Naive B cell (primary cell): Measurements from ENCODE around the gene HOXB2. TPM values are rescaled to one million over a fixed set of nuclear protein-coding genes. Genes with fewer than 3 reads are reported as not detected.

Experiments
- ATAC-seq, 2 donors: fragments of 150-1000 bp; cut with Tn5 transposase; 2 replicates each; pipeline ENCODE4 v1.10.0; 2021; ENCODE audit warnings: low read depth in 2 of 2, mild to moderate bottlenecking in 2 of 2, moderate library complexity in 2 of 2
- DNase-seq: peaks from one replicate; pipeline ENCODE4 v3.0.0; 2022
- H3K27ac Mint-ChIP-seq, 6 donors: one replicate each; pipeline ENCODE4 v1.8.0; 2020 to 2022; ENCODE audit warnings: mild to moderate bottlenecking in 6 of 6, mixed read lengths in 6 of 6, moderate library complexity in 5 of 6, inconsistent platforms in 2 of 6
- H3K27me3 Mint-ChIP-seq, 3 donors: one replicate each; pipeline ENCODE4 v1.8.0; 2021 to 2022; ENCODE audit warnings: mixed read lengths in 3 of 3, mild to moderate bottlenecking in 1 of 3
- H3K36me3 Mint-ChIP-seq, 2 donors: one replicate each; pipeline ENCODE4 v1.8.0; 2020 to 2022; ENCODE audit warnings: mixed read lengths in 2 of 2, inconsistent platforms in 1 of 2, mild to moderate bottlenecking in 1 of 2
- H3K4me1 Mint-ChIP-seq, 3 donors: one replicate each; pipeline ENCODE4 v1.8.0; 2020 to 2022; ENCODE audit warnings: mixed read lengths in 3 of 3, inconsistent platforms in 1 of 3, mild to moderate bottlenecking in 1 of 3, moderate library complexity in 1 of 3
- H3K4me3 Mint-ChIP-seq, 8 donors: one replicate each; pipeline ENCODE4 v1.8.0; 2020 to 2022; ENCODE audit warnings: mild to moderate bottlenecking in 8 of 8, mixed read lengths in 8 of 8, moderate library complexity in 8 of 8, inconsistent platforms in 2 of 8
- H3K9me3 Mint-ChIP-seq, 7 donors: one replicate each; pipeline ENCODE4 v1.8.0; 2020 to 2022; ENCODE audit warnings: mixed read lengths in 7 of 7, mild to moderate bottlenecking in 5 of 7, inconsistent platforms in 2 of 7, moderate library complexity in 1 of 7
- polyA plus RNA-seq, 6 donors: library from polyadenylated mRNA; unstranded; fragments of 300-500 nt; fragmentation: Illumina TruSeq; gene quantifications; one replicate each; pipeline ENCODE4 v1.2.3, GENCODE V29; 2021; ENCODE audit warnings: low read depth in 6 of 6

Gene HOXB2
- polyA plus RNA-seq, 6 donors from 2014 or later, result 2.3 to 9.3 (median 5.5) TPM

- Mint-ChIP-seq H3K27me3 (peaks cover 46 to 83% (median 82%) of the 10 kb centered on the region in 3 donors), H3K27ac (no peak overlapping the region), H3K36me3 (no peaks in the 10 kb centered on the region), H3K9me3 (no peaks in the 10 kb centered on the region), H3K4me3 (no peak overlapping the region), H3K4me1 (peaks cover 9 to 18% (median 11%) of the 10 kb centered on the region in 3 donors)
- DNase-seq (no peak), ATAC-seq (no peak)
Measured at GRCh38 chr17:48559122-48559839, 14.4 kb upstream of the HOXB2 start.

- DNase-seq (no peak), ATAC-seq (no peak)
- Mint-ChIP-seq H3K9me3 (no peaks in the 10 kb centered on the region), H3K36me3 (no peaks in the 10 kb centered on the region), H3K4me3 (no peak overlapping the region), H3K4me1 (peaks cover 9 to 18% (median 11%) of the 10 kb centered on the region in 3 donors), H3K27me3 (peaks cover 49 to 87% (median 86%) of the 10 kb centered on the region in 3 donors), H3K27ac (no peak overlapping the region)
Measured at GRCh38 chr17:48558831-48559121, 13.9 kb upstream of the HOXB2 start.

- H3K27me3 Mint-ChIP-seq, result peaks cover 55 to 87% (median 86%) of the 10 kb centered on the region in 3 donors
- H3K4me3 Mint-ChIP-seq, result no peak overlapping the region
Measured at GRCh38 chr17:48558057-48558830, 13.3 kb upstream of the HOXB2 start.

GRCh38 chr17:48556576-48557401 lies 11.9 kb upstream of the HOXB2 start:
- Mint-ChIP-seq H3K27ac (peak overlapping the region in 1 of 6 donors; percentile 6), H3K36me3 (no peaks in the 10 kb centered on the region), H3K27me3 (peaks cover 54 to 85% (median 85%) of the 10 kb centered on the region in 3 donors), H3K4me1 (peaks cover 9 to 18% (median 11%) of the 10 kb centered on the region in 3 donors), H3K4me3 (peak overlapping the region in 2 of 8 donors; percentile 33 to 38), H3K9me3 (no peaks in the 10 kb centered on the region)
- DNase-seq (no peak), ATAC-seq (no peak)

More at GRCh38 chr17:48558057-48558830, 13.3 kb upstream of the HOXB2 start:
- no peak overlapping the region for H3K27ac Mint-ChIP-seq
- no peaks in the 10 kb centered on the region for H3K9me3 Mint-ChIP-seq
- DNase-seq (no peak), ATAC-seq (no peak)
- H3K36me3 Mint-ChIP-seq, result no peaks in the 10 kb centered on the region
- H3K4me1 Mint-ChIP-seq, result peaks cover 9 to 18% (median 11%) of the 10 kb centered on the region in 3 donors

GRCh38 chr17:48556229-48556575 lies 11.3 kb upstream of the HOXB2 start:
- Mint-ChIP-seq H3K9me3 (no peaks in the 10 kb centered on the region), H3K4me3 (peak overlapping the region in 2 of 8 donors; percentile 33 to 55), H3K4me1 (peaks cover 9 to 18% (median 11%) of the 10 kb centered on the region in 3 donors), H3K27me3 (peaks cover 49 to 82% (median 79%) of the 10 kb centered on the region in 3 donors), H3K27ac (no peak overlapping the region), H3K36me3 (no peaks in the 10 kb centered on the region)
- no peak for DNase-seq
- ATAC-seq, result no peak

- Mint-ChIP-seq H3K27ac (peak overlapping the region in 3 of 6 donors; percentile 5 to 36 (median 19)), H3K27me3 (peaks cover 49 to 78% (median 73%) of the 10 kb centered on the region in 3 donors), H3K36me3 (no peaks in the 10 kb centered on the region), H3K9me3 (no peaks in the 10 kb centered on the region), H3K4me1 (peaks cover 9 to 18% (median 11%) of the 10 kb centered on the region in 3 donors), H3K4me3 (peak overlapping the region in 7 of 8 donors; percentile 54 to 90 (median 78))
- DNase-seq (no peak), ATAC-seq (peak; percentile 30 to 46)
Measured at GRCh38 chr17:48555258-48556228, 10.6 kb upstream of the HOXB2 start.

- Mint-ChIP-seq H3K4me1 (peaks cover 9 to 18% (median 11%) of the 10 kb centered on the region in 3 donors), H3K27ac (peak overlapping the region in 2 of 6 donors; percentile 5 to 36), H3K4me3 (peak overlapping the region in 6 of 8 donors; percentile 54 to 90 (median 79)), H3K27me3 (peaks cover 52 to 83% (median 73%) of the 10 kb centered on the region in 3 donors), H3K9me3 (no peaks in the 10 kb centered on the region), H3K36me3 (no peaks in the 10 kb centered on the region)
- DNase-seq, result no peak
- no peak for ATAC-seq
Measured at GRCh38 chr17:48554412-48555257, 9.7 kb upstream of the HOXB2 start.

GRCh38 chr17:48553826-48554225 lies 8.9 kb upstream of the HOXB2 start:
- Mint-ChIP-seq H3K36me3 (no peaks in the 10 kb centered on the region), H3K4me1 (peaks cover 9 to 18% (median 11%) of the 10 kb centered on the region in 3 donors), H3K4me3 (peak overlapping the region in 1 of 8 donors; percentile 25), H3K9me3 (no peaks in the 10 kb centered on the region), H3K27ac (no peak overlapping the region), H3K27me3 (peaks cover 50 to 76% (median 64%) of the 10 kb centered on the region in 3 donors)
- DNase-seq, result no peak
- ATAC-seq, result no peak

GRCh38 chr17:48553190-48553547 lies 8.3 kb upstream of the HOXB2 start:
- no peaks in the 10 kb centered on the region for H3K9me3 Mint-ChIP-seq
- ATAC-seq (no peak), DNase-seq (no peak)
- H3K4me1 Mint-ChIP-seq, result peaks cover 9 to 18% (median 16%) of the 10 kb centered on the region in 3 donors
- peaks cover 49 to 69% (median 58%) of the 10 kb centered on the region in 3 donors for H3K27me3 Mint-ChIP-seq
- no peak overlapping the region for H3K27ac Mint-ChIP-seq
- H3K4me3 Mint-ChIP-seq, result no peak overlapping the region
- H3K36me3 Mint-ChIP-seq, result no peaks in the 10 kb centered on the region

- Mint-ChIP-seq H3K27ac (no peak overlapping the region), H3K4me1 (peaks cover 9 to 22% (median 21%) of the 10 kb centered on the region in 3 donors), H3K27me3 (peaks cover 49 to 68% (median 54%) of the 10 kb centered on the region in 3 donors), H3K36me3 (no peaks in the 10 kb centered on the region), H3K9me3 (no peaks in the 10 kb centered on the region), H3K4me3 (no peak overlapping the region)
- DNase-seq, result no peak
- no peak for ATAC-seq
Measured at GRCh38 chr17:48552466-48553189, 7.7 kb upstream of the HOXB2 start.
